K562 (cell line): ENCODE results near the gene HS2ST1.

Experiments used
- FOXA3 ChIP-seq, 2 experiments: fragments of 450-650 bp in 1 of 2; sonication (generic) in 1 of 2; formaldehyde crosslinking; IDR thresholded peaks in 1 of 2; conservative IDR thresholded peaks in 1 of 2; 2 replicates each; pipeline versions ENCODE4 v1.4.0 to v1.8.0; 2020 to 2022; ENCODE audit warnings: mild to moderate bottlenecking in 2 of 2, missing genetic modification reagents in 1 of 2
- PREB ChIP-seq: sonication (generic); formaldehyde crosslinking; IDR thresholded peaks from 2 replicates; pipeline ENCODE4 v1.8.1; 2023; ENCODE audit warnings: mild to moderate bottlenecking, missing genetic modification reagents
- ZC3H11A ChIP-seq: IDR thresholded peaks from 2 replicates; pipeline ENCODE4 v1.6.1; 2012; ENCODE audit warnings: low read depth, low read length, improper control_type of control experiment
- ZNF217 ChIP-seq: sonication (generic); formaldehyde crosslinking; IDR thresholded peaks from 2 replicates; pipeline ENCODE4 v1.8.0; 2022; ENCODE audit warnings: mild to moderate bottlenecking, missing genetic modification reagents
- ZNF639 ChIP-seq, 2 experiments: fragments of 200-800 bp in 1 of 2; sonication (Bioruptor generic) in 1 of 2; sonication (generic) in 1 of 2; formaldehyde crosslinking in 1 of 2; IDR thresholded peaks in 1 of 2; conservative IDR thresholded peaks in 1 of 2; 2 replicates each; pipeline versions ENCODE4 v1.5.0 to v1.6.1; 2016 to 2020; ENCODE audit warnings: missing compliant biosample characterization in 1 of 2, missing genetic modification characterization in 1 of 2, missing genetic modification reagents in 1 of 2
- TF ChIP-seq, protein P1 (sequence below), 3 experiments: IDR thresholded peaks in 2 of 3; conservative IDR thresholded peaks in 1 of 3; 2 replicates each; pipeline ENCODE4 v1.5.1; 2011 to 2012; ENCODE audit warnings: low read length in 3 of 3, mild to moderate bottlenecking in 3 of 3, control low read depth in 2 of 3, improper control_type of control experiment in 1 of 3, inconsistent platforms in 1 of 3, low read depth in 1 of 3, mixed read lengths in 1 of 3, moderate library complexity in 1 of 3; ENCODE audit not compliant: insufficient read depth in 2 of 3
- TF ChIP-seq, protein P2 (sequence below): fragments of 250-450 bp; sonication (Bioruptor Pico); IDR thresholded peaks from 2 replicates; pipeline ENCODE4 v1.8.0; 2021; ENCODE audit warnings: mild to moderate bottlenecking, moderate library complexity
- TF ChIP-seq, protein P3 (sequence below): sonication (generic); formaldehyde crosslinking; IDR thresholded peaks from 2 replicates; pipeline ENCODE4 v1.9.0; 2022; ENCODE audit warnings: mild to moderate bottlenecking, missing genetic modification reagents

GRCh38 chr1:87127581-87127980 is 213.1 kb downstream of the HS2ST1 start:
- TF ChIP-seq ZNF639 (CRISPR knock-in tag; conservative IDR thresholded peaks at IDR 0.05 in 1 of 2, IDR thresholded peaks at IDR 0.05 in 1 of 2) (no peak), FOXA3 (CRISPR knock-in tag; conservative IDR thresholded peaks at IDR 0.05 in 1 of 2, IDR thresholded peaks at IDR 0.05 in 1 of 2) (no peak), ZNF217 (CRISPR knock-in tag) (no peak), ZC3H11A (no peak), PREB (CRISPR knock-in tag) (no peak)
- TF ChIP-seq, protein P1, sequence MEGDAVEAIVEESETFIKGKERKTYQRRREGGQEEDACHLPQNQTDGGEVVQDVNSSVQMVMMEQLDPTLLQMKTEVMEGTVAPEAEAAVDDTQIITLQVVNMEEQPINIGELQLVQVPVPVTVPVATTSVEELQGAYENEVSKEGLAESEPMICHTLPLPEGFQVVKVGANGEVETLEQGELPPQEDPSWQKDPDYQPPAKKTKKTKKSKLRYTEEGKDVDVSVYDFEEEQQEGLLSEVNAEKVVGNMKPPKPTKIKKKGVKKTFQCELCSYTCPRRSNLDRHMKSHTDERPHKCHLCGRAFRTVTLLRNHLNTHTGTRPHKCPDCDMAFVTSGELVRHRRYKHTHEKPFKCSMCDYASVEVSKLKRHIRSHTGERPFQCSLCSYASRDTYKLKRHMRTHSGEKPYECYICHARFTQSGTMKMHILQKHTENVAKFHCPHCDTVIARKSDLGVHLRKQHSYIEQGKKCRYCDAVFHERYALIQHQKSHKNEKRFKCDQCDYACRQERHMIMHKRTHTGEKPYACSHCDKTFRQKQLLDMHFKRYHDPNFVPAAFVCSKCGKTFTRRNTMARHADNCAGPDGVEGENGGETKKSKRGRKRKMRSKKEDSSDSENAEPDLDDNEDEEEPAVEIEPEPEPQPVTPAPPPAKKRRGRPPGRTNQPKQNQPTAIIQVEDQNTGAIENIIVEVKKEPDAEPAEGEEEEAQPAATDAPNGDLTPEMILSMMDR (IDR thresholded peaks at IDR 0.05 in 2 of 3, conservative IDR thresholded peaks at IDR 0.05 in 1 of 3; ENCODE audit: insufficient read depth in 2 of 3, low read depth in 1 of 3, low read length in 3 of 3), result no peak
- TF ChIP-seq, protein P2, sequence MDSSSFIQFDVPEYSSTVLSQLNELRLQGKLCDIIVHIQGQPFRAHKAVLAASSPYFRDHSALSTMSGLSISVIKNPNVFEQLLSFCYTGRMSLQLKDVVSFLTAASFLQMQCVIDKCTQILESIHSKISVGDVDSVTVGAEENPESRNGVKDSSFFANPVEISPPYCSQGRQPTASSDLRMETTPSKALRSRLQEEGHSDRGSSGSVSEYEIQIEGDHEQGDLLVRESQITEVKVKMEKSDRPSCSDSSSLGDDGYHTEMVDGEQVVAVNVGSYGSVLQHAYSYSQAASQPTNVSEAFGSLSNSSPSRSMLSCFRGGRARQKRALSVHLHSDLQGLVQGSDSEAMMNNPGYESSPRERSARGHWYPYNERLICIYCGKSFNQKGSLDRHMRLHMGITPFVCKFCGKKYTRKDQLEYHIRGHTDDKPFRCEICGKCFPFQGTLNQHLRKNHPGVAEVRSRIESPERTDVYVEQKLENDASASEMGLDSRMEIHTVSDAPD, result no peak
- TF ChIP-seq, protein P3, sequence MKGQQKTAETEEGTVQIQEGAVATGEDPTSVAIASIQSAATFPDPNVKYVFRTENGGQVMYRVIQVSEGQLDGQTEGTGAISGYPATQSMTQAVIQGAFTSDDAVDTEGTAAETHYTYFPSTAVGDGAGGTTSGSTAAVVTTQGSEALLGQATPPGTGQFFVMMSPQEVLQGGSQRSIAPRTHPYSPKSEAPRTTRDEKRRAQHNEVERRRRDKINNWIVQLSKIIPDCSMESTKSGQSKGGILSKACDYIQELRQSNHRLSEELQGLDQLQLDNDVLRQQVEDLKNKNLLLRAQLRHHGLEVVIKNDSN (CRISPR knock-in tag), result no peak
